GM19025 (cell line): ENCODE results near the gene PSMD5.

Experiments
- ATAC-seq: cut with Tn5 transposase; IDR thresholded peaks from one replicate; pipeline ENCODE4 v1.9.1; 2021; ENCODE audit warnings: mild to moderate bottlenecking, low read depth, moderate library complexity; ENCODE audit not compliant: unreplicated experiment

The PSMD5 gene

DNA sequence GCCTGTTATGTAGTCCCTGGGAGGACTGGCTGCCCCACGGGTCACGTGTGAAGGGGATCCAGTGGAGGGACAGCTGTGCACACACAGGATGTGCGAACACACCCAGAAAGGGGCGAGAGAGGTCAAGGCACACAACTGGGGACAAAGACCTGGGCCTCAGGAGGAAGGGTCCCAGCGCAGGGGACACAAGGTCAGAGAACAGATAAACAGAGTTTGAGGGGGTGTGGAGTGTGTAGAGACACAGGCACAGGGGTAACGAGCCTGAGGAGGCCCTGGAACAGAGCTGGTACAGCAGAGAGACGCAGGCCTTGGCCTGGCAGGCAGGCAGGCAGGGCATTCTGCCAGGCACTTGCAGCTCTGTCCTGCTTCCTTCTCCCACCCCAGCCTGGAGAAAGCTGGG is 14.8 kb upstream of the PSMD5 start:
- ATAC-seq, result no peak

DNA sequence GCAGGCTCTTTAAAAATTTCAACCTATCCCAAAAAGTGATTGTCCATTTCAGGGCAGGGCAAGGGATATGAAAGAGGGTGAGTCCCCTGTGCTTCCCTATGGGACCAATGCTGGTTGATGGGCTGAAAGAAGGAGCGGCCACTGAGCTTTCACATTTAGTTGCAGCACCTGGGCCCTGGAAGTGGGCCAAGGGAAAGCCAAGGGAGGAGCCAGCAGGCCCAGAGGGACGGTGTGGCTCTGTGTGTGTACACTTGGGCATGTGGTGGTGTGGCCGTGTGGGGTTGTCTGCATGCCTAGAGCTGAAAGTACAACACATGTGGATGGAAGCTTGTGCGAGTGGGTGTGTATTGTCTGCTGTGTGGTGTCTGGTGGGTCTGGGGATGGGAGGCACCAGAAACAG is 14.0 kb upstream of the PSMD5 start:
- no peak for ATAC-seq

DNA sequence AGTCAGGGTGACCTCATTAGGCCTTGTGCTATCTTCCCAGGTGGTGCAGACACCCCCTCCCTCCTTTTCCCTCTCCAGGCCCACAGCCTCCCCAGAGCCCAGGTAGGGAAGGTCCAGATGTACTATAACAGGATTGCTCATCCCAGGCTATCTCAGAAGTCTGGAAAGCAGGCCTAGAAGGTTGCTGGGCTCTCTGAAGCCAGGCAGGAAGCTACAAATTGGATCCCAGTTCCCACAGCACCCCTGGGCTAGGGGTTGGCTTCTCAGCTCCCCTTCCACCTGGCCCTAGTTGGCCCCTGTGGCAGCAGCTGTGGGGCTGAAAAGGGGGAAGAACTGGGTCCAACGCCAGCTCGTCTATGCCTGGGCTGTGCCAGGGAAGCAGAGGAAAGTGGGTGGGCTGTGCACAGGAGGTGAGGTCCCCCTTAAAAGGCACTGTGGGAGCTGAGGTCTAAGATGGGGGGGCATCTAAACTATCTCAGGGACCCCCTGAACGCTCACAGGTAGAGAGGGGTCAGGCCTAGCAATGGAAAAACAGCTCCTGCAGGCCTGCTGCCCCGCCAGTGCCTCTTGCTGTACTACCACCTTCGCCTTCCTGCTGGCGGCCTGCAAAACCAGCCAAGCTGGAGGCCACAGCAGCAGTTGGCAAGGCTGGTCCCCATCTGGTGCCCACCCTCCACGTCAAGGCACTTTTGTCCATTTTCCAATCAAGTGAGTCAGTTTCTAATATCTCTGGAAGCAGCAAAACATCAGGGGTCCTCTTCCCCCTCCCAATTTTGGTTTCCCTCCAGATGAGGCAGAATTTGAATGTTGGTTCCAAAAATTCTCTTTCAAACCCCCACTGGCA is 13.3 kb upstream of the PSMD5 start:
- no peak for ATAC-seq

DNA sequence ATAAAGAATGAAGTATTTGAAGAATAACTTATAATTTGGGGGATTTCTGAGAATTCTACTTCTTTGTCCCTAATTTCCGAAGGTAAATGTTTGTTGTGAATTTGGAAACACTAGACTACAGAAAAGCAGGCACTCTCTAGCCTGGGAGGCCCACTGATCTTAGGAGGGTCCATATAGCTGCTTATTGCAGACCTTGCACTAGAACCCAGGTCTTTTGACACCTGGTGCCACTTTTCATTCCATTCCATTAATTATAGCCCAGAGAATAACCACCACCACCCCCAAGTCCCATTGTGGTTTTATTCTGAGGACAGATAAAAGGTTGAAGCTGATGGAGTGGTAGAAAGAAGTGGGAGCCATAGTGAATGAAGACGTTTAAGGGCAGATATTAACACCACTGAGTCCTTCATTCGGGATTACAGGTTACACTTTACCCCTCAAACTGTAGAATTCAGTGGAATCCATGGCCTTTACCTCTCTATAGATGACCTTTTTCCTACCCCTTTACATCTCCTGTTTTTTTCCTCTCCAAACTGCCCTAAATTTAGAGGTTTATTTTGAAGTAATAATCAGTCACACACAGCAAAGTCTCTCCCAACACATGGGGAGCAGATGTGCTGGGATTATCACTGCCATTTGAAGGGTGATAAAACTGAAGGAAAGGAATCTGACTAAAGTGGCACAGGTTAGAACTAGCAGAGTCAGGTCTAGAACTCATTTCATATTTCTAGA is 12.0 kb upstream of the PSMD5 start:
- no peak for ATAC-seq

DNA sequence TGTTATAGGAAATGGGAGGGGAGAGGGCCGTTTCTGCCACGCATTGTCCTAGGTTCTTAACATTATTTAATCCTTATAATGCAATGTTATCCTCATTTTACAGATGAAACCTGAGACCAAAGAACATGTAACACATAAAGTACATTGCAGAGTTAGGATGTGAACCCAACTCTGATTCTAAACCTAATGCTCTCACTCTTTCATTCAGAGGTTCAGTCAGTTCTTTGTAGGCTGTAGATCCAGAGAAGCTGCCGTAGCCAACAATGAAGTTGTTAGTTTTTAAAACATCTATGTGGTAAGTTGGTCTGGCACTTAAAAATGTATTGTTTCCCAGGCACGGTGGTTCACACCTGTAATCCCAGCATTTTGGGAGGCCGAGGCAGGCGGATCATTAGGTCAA is 10.5 kb upstream of the PSMD5 start:
- no peak for ATAC-seq

DNA sequence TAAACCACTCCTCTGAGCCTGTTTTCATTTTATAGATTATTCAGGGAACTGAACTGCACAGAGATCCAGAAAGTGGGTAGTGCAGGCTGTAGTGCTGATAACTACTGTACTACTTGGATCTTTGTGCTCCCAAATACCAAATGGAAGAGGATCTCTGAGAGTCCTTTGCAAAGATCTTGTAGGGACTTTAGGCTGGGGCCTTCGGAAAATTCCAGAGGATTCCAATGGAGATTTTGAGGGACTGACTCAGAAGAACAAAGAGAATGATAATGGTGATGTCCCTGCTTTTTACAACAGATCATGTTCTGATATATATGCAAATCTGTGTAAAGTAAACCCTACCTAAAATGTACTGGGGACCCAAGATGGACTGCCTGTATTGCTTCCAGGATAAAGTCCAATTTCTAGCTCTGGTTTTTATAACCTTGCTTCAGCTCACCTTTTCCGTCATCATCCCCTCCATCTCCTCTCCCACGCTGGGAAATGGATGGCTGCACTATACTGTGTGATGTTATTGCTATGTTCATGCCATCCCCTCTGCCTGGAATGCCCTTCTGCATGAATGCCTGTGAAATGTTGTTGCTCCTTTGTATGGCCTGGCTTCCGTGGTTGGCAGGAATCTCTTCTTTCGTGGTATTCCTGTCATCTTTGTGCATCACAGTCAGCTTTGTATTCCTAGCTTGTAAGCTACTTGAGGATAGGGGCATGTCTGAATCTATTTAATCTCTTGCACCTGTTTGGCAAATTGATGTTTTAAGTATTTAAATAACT is 9.7 kb upstream of the PSMD5 start:
- no peak for ATAC-seq

DNA sequence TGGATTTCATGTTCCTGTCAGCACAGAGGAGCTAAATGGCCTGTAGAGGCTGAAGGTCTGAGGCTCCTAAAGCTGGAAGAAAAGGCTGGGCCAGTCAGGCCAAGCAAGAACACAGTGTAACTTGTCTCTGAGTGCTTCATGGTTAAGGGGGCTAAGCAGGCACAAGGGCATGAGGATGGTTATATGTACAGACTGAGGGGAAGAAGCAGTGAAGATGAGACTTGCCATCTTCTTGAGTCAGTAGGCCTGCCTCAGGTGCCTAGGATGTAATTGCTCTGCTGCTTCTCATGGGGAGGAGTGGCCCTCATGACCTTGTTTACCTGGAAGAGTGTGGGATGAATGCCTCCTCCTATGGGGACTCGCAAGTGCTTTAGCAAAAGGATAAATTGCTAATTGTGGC is 8.7 kb upstream of the PSMD5 start:
- no peak for ATAC-seq

DNA sequence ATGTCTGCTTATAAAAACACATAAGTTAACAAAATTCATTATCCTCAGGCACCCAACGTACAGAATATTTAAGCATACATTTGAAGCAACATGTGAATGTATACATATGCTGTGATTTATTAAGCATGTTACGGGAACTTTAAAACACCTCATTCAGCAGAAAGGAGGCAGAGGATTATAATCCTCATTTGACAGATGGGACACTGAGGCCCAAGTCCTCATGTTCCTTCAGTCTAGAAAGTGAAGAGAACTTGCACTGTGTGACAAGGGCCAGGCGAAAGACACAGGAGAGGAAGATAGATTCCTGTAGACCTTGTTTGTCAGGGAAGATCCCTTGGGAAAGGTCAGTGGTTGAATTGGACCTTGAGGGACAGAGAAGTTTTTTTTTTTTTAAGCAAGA is 7.6 kb upstream of the PSMD5 start:
- ATAC-seq, result no peak

DNA sequence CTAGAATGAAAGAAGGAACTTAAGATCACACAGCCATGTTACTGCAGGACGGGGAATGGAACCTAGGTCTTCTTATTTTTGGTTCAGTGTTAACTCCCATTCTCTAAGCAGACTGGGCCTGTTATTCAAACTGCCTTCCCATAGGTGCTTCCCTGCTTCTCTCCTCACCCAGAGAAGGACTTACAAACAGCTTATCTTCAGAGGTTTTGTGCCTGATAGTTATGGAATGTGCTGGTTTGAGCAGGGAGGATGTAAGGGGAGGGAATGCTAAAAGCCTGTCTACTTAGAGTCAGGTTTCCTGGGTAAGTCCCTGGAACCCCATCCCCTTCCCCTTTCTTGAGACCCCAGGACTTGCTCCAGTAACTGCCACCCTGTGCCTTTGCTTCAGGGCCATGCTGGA is 4.2 kb upstream of the PSMD5 start:
- no peak for ATAC-seq

DNA sequence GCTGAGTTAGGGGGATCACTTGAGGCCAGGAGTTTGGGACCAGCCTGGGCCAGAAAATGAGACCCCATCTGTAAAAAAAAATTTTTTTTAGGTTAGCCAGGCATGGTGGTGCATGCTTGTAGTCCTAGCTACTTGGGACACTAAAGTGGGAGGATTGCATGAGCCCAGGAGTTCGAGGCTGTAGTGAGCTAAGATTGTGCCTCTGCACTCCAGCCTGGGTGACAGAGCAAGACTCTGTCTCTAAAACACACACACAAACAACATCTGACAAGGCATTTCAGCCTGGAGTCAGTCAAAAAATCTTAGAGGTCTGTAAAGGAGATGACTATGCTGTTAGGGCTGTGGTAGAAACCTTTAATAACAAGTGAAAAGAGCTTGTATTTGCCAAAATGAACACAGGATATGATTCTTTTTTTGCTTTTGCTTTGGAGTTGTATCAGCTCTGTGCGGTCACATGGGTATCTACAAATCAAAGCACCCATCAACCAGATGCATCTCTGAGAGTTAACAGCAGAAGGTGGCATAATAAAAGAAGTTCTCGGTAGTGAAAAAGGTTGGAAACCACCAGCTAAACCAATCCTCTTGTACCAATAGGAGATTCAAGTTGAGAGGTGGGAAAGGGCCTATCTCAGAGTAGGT is 3.6 kb upstream of the PSMD5 start:
- no peak for ATAC-seq

DNA sequence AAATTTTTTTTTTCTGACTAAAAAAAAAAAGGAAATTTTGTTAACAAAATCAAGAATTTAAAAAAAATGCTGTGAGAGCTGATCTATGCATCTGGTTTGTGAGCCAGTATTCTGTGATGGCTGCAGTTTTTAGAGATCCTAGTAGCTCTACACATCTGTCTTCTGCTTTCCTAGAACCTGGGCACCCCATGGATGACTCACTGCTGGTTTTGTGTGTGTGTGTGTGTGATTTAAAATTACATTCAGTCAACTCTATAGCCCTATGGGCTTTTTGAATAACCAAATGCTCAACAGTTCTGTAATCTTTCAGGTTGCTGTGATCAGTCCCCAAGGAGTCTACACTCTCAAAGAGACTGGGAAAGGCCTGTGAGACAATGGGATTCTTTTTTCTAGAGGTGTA is 2.5 kb upstream of the PSMD5 start:
- no peak for ATAC-seq

DNA sequence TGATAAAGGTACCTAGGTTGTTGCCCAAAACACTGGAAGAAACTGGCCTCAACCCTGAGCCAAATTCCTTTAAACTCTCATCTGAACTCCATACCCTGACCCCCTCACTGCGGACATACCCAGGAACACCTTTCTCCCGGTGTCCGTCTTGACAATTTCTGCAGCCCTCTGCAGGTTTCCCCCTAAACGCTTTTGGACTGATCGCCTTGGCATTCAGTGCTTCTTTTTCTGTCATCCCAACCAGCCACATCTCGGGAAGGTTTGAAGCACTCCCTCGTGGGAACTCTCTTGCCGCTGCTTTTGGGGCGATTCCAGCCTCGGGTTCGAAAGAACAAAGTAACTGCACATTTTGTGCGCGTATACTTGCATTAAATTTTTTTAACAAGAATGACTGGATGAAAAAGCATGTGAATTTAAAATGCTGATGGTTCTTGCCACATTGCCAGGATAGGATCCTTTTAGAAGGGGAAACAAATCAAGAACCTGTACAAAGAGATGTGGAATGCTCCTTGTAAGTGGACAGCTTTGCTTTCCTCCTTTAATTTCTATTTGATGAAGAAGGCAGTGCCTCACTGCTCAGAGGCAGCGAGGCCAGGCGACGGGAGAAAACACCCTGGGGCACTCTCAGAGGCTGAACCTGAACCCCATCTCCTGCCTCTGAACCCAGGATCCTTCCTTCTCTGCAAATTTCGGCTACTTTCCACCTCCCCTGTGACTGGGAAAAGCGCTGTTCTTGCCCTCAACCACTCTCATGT is 615 bp downstream of the PSMD5 start:
- no peak for ATAC-seq

DNA sequence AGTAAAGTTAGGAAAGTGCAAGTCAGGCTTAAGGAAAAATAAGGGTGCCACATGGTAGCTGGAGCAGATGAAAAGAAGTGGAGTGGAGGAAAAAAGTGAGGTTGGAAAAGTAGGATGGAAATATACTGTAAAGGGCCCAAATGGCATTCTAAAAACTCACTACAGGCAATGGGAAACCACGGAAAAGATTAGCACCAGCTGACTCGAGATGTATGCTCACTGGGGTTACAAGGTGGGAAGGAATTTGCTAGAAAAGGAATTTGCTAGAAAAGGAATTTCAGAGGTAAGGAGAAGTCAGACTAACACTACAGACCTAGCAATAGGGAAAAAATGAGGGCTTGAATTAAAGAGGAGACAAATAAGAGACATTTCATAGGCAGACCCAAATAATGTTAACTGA is 3.6 kb downstream of the PSMD5 start:
- ATAC-seq, result no peak

DNA sequence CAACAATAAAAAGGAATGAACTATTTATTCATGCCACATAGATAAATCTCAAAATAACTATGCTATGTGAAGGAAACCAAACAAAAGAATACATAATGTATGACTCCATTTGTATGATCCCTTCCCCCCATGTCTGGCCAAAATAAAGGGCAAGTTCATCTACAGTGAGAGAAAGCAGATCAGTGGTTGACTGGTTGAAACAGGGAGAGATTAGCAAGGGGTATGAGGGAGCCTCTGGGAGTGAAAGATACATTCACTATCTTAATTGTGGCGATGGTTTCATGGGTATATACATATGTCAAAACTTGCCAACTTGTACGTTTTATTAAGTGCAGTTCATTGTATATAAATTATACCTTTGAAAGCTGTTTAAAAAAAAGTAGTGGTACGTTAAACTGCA is 4.8 kb downstream of the PSMD5 start:
- no peak for ATAC-seq

DNA sequence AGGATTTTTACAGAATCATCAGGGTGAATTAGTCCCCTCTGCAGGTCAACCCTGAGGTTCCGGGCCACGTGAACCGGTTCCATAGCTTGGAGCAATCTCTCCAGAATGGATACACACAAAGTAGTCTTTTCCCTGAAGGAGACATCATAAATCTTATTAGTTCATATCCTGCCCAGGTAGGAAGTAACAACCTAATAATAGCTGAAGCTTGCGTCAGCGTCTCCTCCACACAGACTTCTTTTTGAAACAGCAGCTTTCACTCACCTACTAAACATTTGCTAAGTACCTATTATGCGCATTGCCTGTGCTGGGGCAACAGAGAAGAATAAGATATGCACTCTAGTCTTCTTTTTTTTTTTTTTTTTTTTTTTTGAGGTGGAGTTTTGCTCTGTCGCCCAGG is 9.4 kb downstream of the PSMD5 start:
- ATAC-seq, result no peak

DNA sequence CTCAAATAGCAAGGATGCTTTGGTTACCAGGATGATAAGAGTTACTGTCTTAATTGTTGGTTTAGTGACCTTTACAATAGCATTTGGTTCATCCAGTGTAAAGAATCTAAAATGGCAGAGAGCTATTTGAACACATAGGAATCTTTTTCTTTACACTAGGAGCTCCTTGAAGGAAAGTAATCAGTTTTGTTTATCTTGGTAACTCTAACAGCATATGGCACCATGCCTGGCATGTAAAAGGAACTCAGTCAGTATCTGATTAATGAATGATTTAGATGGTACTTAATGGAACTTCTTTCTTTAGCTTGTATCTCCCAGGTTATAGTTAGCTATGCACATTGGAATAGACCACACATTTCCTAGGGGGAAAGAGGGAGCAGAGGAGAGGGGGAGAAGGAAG is 9.9 kb downstream of the PSMD5 start:
- no peak for ATAC-seq

DNA sequence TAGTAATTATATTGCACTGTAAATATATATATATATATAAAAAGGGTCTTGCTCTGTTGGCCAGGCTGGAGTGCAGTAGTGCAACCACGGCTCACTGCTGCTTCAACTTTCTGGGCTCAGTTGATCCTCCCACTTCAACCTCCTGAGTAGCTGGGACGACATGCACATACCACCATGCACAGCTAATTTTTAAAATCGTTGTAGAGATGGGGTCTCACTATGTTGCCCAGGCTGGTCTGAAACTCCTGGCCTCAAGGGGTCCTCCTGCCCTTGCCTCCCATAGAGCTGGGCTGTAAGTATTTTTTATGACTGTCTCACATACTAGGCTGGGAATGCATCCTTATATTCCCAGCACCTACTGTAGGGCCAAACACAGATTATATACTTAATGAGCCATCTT is 11.9 kb downstream of the PSMD5 start:
- no peak for ATAC-seq

DNA sequence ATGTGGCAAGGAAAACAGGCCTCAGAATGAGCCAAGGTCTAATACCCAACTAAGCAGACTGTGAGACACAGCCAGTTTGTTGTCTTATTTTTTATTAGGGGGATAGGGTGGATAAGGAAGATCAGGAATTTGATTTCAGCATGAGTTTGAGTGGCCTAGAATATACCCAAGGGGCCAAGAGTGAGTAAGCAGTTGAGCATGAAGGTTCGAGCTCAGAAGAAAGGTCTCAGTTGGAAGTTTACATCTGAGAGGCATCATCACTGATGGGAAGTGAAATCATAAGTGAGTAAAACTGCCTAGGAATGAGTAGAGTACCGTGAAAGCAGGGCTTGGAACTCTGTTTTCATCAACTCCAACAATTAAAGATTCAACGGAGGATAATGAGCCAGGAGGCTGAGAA is 12.6 kb downstream of the PSMD5 start:
- no peak for ATAC-seq

DNA sequence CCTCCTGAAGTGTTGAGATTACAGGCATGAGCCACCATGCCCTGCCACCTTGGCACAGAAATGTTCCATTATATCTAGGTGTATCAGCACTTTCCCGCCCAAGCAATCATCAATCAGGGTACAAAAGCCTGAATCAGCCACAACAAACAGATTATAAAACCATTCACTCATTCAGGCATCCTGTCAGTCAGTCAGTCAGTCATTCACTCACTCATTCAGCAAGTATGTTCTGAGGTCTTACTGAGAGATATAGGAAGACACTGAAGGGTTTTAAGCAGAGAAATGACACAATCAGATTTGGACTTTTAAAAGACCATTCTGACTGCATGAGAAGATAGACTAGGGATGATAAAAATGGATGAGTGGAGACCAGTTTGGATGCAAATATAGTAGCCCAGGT is 13.1 kb downstream of the PSMD5 start:
- no peak for ATAC-seq

DNA sequence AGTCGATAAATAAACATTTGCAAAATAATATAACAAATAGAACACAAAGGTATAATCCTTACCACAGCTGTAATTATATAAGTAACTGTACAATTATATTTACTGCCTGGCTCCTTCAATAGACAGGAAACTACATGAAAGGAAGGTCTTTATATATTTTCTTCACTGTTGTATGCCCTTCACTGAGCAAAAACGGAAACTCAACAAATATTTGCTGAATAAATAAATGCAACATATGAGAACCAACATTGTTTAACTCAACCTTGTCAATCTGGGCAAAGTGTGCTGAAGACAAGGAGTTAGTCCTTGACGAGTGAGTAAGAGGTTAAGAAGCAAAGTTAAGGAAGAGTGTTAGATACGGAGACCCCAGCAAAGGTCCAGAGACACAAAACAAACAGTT is 22.6 kb downstream of the PSMD5 start:
- ATAC-seq, result no peak
